Bronchial epithelial cell (primary cell): ENCODE results near the gene SERPINB1. TPM values are rescaled to one million over a fixed set of nuclear protein-coding genes. Genes with fewer than 3 reads are reported as not detected.

Experiments
- DNase-seq: peaks from one replicate; pipeline ENCODE4 v3.0.0-alpha.2; 2010; ENCODE audit warnings: low read depth
- FAIRE-seq: peaks from 2 replicates; lab custom pipeline; 2011; peaks lifted over from hg19 to GRCh38; lab: Jason Lieb, UNC
- H3K27me3 ChIP-seq: 2 replicates; pipeline ENCODE4 v1.5.1; 2011; ENCODE audit warnings: low read length; ENCODE audit not compliant: control insufficient read depth, insufficient read depth
- H3K36me3 ChIP-seq: 2 replicates; pipeline ENCODE4 v1.5.1; 2011; ENCODE audit warnings: low read length; ENCODE audit not compliant: control insufficient read depth, insufficient read depth
- H3K4me3 ChIP-seq: 2 replicates; pipeline ENCODE4 v1.5.1; 2011; ENCODE audit warnings: mild to moderate bottlenecking, low read depth, low read length, control low read depth
- total RNA-seq: library from RNA; depleted of rRNA; stranded (reverse); fragments of >200 nt; gene quantifications from 2 replicates; pipeline ENCODE4 v1.2.1, GENCODE V29; 2014
- TF ChIP-seq, protein P1 (sequence below): IDR thresholded peaks from 2 replicates; pipeline ENCODE4 v1.5.1; 2011; ENCODE audit warnings: mild to moderate bottlenecking, moderate library complexity, low read length, control low read depth, inconsistent platforms; ENCODE audit not compliant: insufficient read depth, severe bottlenecking

Gene SERPINB1
- total RNA-seq, 1 donor from 2014 or later, result 142 TPM

DNA sequence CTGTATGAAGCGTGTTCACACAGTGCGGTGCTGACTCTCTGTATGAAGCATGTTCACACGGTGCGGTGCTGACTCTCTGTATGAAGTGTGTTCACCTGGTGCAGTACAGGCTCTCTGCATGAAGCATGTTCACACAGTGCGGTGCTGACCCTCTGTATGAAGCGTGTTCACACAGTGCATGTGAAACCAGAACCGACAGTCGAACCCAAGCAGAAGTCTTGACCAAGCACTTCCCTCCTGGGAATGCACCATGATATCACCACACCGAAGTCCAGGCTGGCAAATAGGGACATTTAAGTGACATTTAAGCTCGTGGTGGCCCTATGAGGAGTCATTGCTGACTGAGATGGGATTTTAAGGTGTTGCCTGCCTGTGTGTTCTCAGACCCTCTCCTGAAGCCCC, 11.3 kb upstream of the SERPINB1 start:
- no peak overlapping the region for H3K4me3 ChIP-seq
- no peaks in the 10 kb centered on the region for H3K27me3 ChIP-seq
- DNase-seq (no peak), FAIRE-seq (no peak)
- H3K36me3 ChIP-seq, result no peaks in the 10 kb centered on the region
- TF ChIP-seq, protein P1, sequence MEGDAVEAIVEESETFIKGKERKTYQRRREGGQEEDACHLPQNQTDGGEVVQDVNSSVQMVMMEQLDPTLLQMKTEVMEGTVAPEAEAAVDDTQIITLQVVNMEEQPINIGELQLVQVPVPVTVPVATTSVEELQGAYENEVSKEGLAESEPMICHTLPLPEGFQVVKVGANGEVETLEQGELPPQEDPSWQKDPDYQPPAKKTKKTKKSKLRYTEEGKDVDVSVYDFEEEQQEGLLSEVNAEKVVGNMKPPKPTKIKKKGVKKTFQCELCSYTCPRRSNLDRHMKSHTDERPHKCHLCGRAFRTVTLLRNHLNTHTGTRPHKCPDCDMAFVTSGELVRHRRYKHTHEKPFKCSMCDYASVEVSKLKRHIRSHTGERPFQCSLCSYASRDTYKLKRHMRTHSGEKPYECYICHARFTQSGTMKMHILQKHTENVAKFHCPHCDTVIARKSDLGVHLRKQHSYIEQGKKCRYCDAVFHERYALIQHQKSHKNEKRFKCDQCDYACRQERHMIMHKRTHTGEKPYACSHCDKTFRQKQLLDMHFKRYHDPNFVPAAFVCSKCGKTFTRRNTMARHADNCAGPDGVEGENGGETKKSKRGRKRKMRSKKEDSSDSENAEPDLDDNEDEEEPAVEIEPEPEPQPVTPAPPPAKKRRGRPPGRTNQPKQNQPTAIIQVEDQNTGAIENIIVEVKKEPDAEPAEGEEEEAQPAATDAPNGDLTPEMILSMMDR, result no peak

DNA sequence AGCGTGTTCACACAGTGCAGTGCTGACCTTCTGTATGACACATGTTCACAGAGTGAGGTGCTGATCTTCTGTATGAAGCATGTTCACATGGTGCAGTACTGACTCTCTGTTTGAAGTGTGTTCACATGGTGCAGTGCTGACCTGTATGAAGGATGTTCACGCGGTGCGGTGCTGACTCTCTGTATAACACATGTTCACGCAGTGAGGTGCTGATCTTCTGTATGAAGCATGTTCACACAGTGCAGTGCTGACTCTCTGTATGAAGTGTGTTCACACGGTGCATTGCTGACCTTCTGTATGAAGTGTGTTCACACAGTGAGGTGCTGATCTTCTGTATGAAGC, 10.8 kb upstream of the SERPINB1 start:
- no peak for FAIRE-seq

DNA sequence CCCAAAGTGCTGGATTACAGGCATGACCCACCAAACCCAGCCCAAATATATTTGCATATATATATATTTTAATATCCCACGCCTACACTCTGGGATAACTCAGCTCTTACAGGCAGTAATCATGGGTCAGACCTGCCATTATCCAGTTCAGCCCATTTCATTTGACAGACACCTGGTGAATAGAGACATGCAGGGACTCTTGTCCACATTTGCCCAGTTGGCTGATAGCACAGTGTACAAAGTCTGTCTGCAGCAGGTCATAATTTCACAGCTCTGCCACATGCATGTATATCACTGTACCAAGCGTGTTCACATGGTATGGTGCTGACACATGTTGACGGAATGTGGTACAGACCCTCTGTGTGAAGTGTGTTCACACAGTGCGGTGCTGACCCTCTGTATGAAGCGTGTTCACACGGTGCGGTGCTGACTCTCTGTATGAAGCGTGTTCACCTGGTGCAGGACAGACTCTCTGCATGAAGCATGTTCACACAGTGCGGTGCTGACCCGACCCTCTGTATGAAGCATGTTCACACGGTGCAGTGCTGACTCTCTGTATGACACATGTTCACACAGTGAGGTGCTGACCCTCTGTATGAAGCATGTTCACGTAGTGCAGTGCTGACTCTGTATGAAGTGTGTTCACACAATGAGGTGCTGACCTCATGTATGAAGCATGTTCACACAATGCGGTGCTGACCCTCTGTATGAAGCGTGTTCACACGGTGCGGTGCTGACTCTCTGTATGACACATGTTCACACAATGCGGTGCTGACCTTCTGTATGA, 10.3 kb upstream of the SERPINB1 start:
- Histone ChIP-seq H3K36me3 (no peaks in the 10 kb centered on the region), H3K27me3 (no peaks in the 10 kb centered on the region), H3K4me3 (no peak overlapping the region)
- TF ChIP-seq, protein P1, result no peak
- no peak for DNase-seq
- no peak for FAIRE-seq

More for the DNA sequence above, 10.8 kb upstream of the SERPINB1 start:
- TF ChIP-seq, protein P1, result no peak
- DNase-seq, result no peak
- Histone ChIP-seq H3K4me3 (no peak overlapping the region), H3K27me3 (no peaks in the 10 kb centered on the region), H3K36me3 (no peaks in the 10 kb centered on the region)

DNA sequence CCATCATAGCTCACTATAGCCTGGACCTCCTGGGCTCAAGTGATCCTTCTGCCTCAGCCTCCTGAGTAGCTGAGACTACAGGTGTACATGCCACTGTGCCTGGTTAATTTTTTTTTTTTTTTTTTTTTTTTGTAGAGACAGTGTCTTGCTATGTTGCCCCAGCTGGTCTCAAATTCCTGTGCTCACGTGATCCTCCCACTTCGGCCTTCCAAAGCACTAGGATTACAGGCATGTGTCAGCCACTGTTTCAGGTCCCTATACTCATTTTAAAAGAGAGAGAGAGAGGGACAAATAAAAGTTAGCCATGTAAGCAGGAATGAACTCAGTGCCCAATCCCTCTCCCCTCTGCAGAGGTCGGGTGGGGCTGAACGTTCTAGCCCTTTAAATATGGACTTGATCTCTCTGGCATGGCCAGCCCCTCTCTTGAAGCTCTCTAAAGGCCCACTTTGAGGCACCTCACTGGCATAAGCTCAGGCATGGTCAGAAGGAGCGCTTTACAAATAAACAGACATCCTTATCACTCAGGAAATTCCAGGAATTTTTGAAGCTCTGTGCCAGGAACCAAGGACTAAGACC, 9.0 kb upstream of the SERPINB1 start:
- TF ChIP-seq, protein P1, result no peak
- Histone ChIP-seq H3K27me3 (no peaks in the 10 kb centered on the region), H3K36me3 (no peaks in the 10 kb centered on the region), H3K4me3 (no peak overlapping the region)
- FAIRE-seq (no peak), DNase-seq (peak; percentile 27)

DNA sequence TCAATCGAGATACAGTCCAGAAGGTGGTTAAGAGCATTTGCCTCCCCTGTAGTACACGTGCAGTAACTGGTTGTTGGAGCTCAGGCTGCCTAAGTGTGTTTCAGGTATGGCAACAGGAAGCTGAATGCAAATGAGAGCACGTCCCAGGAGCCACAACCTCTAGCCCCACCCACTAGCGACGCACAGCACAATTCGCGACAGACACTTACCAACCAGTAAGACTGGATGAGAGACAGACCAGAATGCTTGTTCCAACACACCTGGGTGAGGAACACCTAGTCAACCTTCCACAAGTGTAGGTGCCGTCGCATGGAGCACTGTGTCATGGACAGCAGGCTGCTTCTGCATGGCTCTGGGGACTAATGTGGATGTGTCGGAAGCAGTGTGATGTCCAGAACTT, 7.2 kb upstream of the SERPINB1 start:
- TF ChIP-seq, protein P1, result no peak
- H3K36me3 ChIP-seq, result no peaks in the 10 kb centered on the region
- FAIRE-seq, result no peak

More for the DNA sequence above, 7.2 kb upstream of the SERPINB1 start:
- DNase-seq, result peak; percentile 29
- Histone ChIP-seq H3K4me3 (no peak overlapping the region), H3K27me3 (no peaks in the 10 kb centered on the region)
